IPS-20b (cell line): ENCODE measurements around the gene ALPI.

Experiments
- H3K27ac ChIP-seq: one replicate; pipeline ENCODE4 v1.5.1; 2013; ENCODE audit warnings: low read length
- H3K27me3 ChIP-seq: 2 replicates; pipeline ENCODE4 v1.6.1; 2013; ENCODE audit warnings: mild to moderate bottlenecking, low read length, inconsistent platforms; ENCODE audit not compliant: insufficient read depth
- H3K36me3 ChIP-seq: 2 replicates; pipeline ENCODE4 v1.6.1; 2013; ENCODE audit warnings: low read depth, mild to moderate bottlenecking, inconsistent platforms, low read length, moderate library complexity; ENCODE audit not compliant: insufficient read depth
- H3K4me1 ChIP-seq: 2 replicates; pipeline ENCODE4 v1.6.1; 2013; ENCODE audit warnings: mild to moderate bottlenecking, control low read depth, inconsistent platforms, low read length, moderate library complexity; ENCODE audit not compliant: insufficient read depth
- H3K4me3 ChIP-seq: 2 replicates; pipeline ENCODE4 v1.5.1; 2013; ENCODE audit warnings: mild to moderate bottlenecking, low read length, inconsistent platforms
- H3K9ac ChIP-seq: 2 replicates; pipeline ENCODE4 v1.6.1; 2013; ENCODE audit warnings: low read depth, mild to moderate bottlenecking, inconsistent platforms, low read length, moderate library complexity
- H3K9me3 ChIP-seq: 2 replicates; pipeline ENCODE4 v1.6.1; 2013; ENCODE audit warnings: mild to moderate bottlenecking, low read depth, low read length, inconsistent platforms; ENCODE audit not compliant: insufficient read depth

Gene ALPI

GRCh38 chr2:232479341-232480200 is 23.6 kb downstream of the ALPI start:
- no peak overlapping the region for H3K9ac ChIP-seq
- no peak overlapping the region for H3K4me3 ChIP-seq
- no peaks in the 10 kb centered on the region for H3K36me3 ChIP-seq

DNA sequence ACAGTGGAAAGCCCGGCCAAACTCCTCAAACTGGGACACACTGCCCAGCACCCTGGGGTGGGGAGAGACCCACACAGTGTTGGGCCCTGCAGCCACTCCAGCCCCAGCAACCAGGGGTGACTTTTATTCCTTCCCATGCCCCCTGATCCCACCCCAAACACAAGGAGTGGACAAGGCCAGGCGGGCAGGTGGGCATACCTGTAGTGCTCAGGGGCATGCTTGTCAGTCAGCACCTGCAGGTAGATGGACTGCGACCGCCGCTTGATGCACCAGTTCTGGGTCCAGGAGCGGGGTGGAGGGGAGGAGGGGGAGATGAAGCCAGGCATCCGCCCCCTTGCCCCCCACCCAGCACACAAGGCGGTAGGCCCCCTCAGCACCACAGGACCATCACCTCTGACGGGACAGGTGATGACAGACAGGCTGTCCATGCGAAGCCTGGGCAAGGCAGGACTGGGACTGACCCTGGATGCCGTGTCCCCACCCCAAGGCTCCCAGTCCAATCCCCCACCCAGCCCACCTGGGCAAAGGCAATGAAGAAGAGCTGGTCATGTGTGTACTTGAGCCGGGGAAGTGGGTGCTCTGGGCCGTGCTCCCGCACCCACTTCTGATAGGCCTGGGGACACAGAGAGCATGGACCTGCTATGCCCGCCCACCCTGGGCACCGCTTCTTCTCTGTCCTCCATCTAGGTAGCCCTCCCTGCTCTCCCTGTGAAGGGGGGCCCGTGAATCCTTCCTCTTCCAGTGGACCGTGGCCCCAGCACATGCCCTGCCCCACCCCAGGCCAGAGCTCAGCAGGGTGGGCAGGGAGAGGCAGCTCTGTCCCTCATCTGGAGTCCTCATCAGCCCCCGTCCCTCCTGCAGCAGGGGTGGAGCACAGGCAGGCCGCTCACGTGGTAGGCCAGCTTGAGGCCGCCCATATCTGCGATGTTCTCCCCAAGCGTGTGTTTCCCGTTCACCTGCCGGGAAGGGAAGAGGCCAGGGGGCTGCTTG is 24.5 kb downstream of the ALPI start:
- Histone ChIP-seq H3K36me3 (no peaks in the 10 kb centered on the region), H3K27me3 (peaks cover 35% of the 10 kb centered on the region), H3K9ac (no peak overlapping the region), H3K27ac (no peak overlapping the region), H3K4me3 (no peak overlapping the region), H3K9me3 (no peaks in the 10 kb centered on the region), H3K4me1 (no peaks in the 10 kb centered on the region)

More at GRCh38 chr2:232479341-232480200, 23.6 kb downstream of the ALPI start:
- Histone ChIP-seq H3K9me3 (no peaks in the 10 kb centered on the region), H3K27ac (no peak overlapping the region), H3K27me3 (peaks cover 26% of the 10 kb centered on the region), H3K4me1 (no peaks in the 10 kb centered on the region)

GRCh38 chr2:232481322-232482140 is 25.6 kb downstream of the ALPI start:
- no peak overlapping the region for H3K27ac ChIP-seq
- H3K4me3 ChIP-seq: no peak overlapping the region
- no peaks in the 10 kb centered on the region for H3K4me1 ChIP-seq
- no peak overlapping the region for H3K9ac ChIP-seq
- no peaks in the 10 kb centered on the region for H3K36me3 ChIP-seq
- H3K9me3 ChIP-seq: no peaks in the 10 kb centered on the region
- H3K27me3 ChIP-seq: peaks cover 45% of the 10 kb centered on the region

DNA sequence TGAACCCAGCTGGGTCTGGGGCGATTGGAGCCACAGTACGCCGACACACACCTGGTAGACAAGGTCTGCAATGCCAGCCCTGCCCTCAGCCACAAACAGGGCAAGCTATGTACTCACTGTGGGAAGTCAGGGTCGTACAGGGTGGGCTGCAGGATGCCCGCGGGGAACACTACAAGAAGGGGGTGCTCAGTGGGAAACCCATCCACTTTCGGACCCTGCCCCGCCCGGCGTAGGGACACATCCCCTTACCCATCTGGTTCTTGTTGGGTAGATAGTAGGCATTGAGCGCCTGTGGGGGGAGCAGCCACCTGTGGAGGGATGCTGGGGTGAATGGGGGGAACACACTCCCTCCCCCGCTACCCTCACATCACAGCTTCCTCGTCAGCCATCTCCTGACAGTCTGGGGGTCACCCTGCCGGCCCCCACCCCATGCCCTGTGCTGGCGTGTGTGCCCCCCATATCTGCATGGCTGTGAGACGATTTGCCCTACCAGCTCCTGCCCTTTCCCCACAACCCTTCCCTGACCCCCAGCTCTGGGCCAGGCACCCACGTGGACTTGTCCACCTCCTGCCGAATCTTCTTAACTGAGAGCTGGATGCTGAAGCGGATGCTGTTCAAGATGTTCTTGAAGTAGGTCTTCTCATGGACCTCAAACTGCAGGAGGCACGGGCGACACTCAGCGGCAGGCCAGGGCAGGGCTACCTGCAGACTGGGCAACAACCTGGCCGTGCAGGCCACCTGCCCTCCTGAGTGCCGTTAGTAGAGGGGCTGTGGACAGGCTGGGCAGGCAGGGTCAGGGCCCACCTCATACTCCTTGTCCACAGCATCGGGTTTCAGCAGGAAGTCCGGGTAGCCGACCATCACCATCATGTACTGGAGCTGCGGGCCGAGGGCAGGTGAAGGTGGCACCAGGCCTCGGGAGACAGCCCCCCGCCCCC is 26.6 kb downstream of the ALPI start:
- H3K36me3 ChIP-seq: no peaks in the 10 kb centered on the region

GRCh38 chr2:232483311-232483922 is 27.5 kb downstream of the ALPI start:
- Histone ChIP-seq H3K27me3 (peaks cover 62% of the 10 kb centered on the region), H3K9me3 (no peaks in the 10 kb centered on the region), H3K9ac (no peak overlapping the region), H3K4me1 (no peaks in the 10 kb centered on the region), H3K36me3 (no peaks in the 10 kb centered on the region), H3K27ac (no peak overlapping the region), H3K4me3 (no peak overlapping the region)

More for the DNA sequence above, 26.6 kb downstream of the ALPI start:
- no peaks in the 10 kb centered on the region for H3K9me3 ChIP-seq
- no peak overlapping the region for H3K9ac ChIP-seq
- no peak overlapping the region for H3K4me3 ChIP-seq
- peaks cover 55% of the 10 kb centered on the region for H3K27me3 ChIP-seq
- H3K27ac ChIP-seq: no peak overlapping the region
- H3K4me1 ChIP-seq: no peaks in the 10 kb centered on the region

DNA sequence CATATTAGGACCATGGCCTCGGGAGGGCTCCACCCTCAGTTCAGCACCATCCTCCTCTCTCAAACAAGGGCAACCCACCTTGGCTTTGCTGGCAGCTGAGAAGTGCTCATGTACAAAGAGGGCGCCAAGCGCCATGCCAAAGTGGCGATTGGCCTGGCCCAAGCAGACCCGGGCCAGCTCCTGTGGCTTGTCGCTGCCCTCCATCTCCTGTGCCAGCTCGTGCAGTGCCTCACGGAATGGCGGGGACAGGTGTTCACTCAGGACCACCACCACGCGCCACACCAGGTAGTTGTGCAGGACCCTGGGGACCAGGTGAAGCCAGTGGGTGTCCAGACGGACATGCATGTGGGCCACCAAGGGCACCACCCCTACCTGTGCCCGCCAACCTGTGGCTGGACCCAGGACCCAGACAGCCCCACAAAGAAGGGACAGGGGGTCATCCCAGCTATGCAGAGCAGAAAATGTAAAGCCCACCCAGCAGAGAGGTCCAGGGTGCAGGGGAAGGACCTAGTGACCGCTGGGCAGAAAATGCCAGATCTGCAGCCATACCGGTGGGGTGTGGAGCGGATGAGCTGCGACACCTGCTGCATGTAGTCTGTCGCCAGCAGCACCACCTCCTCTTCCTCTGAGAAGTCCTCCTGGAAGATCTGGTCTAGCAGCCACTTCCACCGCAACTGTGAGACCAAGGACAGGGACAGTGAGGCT is 28.1 kb downstream of the ALPI start:
- Histone ChIP-seq H3K4me3 (no peak overlapping the region), H3K4me1 (peaks cover 3% of the 10 kb centered on the region; the same call in 1 of the 2 replicates), H3K36me3 (no peaks in the 10 kb centered on the region), H3K9me3 (no peaks in the 10 kb centered on the region), H3K27ac (no peak overlapping the region), H3K27me3 (peaks cover 69% of the 10 kb centered on the region), H3K9ac (no peak overlapping the region)

DNA sequence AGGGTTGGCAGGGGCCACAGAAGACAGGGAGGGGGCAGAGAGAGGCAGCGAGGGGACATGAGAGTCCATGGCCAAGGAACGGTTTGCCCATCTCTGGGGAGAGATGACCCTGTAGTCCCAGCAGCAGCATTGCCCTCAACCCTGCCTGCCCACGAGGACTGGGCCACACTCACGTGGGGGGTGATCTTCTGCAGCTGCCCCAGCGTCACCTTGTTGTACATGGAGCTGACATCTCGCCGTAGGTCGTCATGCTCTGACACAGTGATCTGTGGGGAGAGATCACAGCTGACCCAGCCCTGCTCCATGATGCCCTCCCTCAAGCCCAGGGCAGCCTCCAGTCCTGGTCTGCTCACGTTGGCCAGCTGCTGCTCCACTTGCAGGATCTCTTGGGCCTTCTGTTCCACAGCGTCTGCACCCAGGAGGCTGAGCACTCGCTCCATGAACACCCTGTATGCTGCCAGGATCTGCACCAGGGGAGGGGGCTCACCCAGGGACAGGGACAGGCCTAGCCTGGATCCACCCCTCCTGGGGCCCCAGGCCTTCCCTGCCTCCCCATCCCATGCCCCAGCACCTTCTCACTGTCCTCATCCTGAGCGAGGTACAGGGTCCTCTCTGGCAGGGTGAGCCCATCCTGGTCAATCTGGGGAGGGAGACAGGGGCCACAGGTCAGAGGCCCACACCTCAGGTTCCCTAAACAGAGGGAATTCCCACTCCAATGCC is 28.8 kb downstream of the ALPI start:
- H3K27ac ChIP-seq: no peak overlapping the region
- H3K4me1 ChIP-seq: peaks cover 5% of the 10 kb centered on the region; the same call in 1 of the 2 replicates
- H3K4me3 ChIP-seq: 0 out of 2 replicates have a peak overlapping the region, but pooled peaks have one; percentile 59
- no peak overlapping the region for H3K9ac ChIP-seq
- peaks cover 76% of the 10 kb centered on the region for H3K27me3 ChIP-seq
- no peaks in the 10 kb centered on the region for H3K36me3 ChIP-seq
- H3K9me3 ChIP-seq: no peaks in the 10 kb centered on the region

DNA sequence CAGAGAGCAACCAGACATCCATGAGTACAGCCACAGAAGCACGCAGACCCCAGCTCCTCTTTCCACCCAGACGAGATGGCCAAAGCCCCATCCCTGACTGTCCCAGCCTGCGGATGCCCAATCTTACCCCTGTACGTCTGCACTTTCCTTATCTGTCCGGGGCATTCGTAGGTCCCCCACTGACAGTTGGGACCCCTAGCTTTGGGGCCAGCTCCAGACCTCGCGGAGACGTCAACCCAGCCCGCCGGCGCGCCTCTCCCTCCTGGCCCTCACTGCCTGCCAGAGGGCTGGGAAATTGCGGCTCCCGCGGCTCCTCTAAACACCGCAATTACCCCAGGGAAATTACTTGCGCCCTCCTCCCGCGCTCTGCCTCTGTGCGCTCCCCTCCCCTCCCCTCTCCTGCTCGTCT is 29.4 kb downstream of the ALPI start:
- Histone ChIP-seq H3K9me3 (no peaks in the 10 kb centered on the region), H3K4me3 (peak overlapping the region; percentile 59; the same call in 1 of the 2 replicates), H3K36me3 (no peaks in the 10 kb centered on the region), H3K4me1 (peaks cover 7% of the 10 kb centered on the region; the same call in 1 of the 2 replicates), H3K9ac (no peak overlapping the region), H3K27ac (no peak overlapping the region), H3K27me3 (peaks cover 82% of the 10 kb centered on the region)

GRCh38 chr2:232485757-232486557 is 30.0 kb downstream of the ALPI start:
- peaks cover 83% of the 10 kb centered on the region for H3K27me3 ChIP-seq
- no peaks in the 10 kb centered on the region for H3K36me3 ChIP-seq
- H3K9ac ChIP-seq: no peak overlapping the region
- no peaks in the 10 kb centered on the region for H3K9me3 ChIP-seq
- no peak overlapping the region for H3K27ac ChIP-seq
- H3K4me3 ChIP-seq: peak overlapping the region; percentile 59; the same call in 1 of the 2 replicates
- peaks cover 7% of the 10 kb centered on the region; the same call in 1 of the 2 replicates for H3K4me1 ChIP-seq
